ENCODE results near the gene KCNAB1.
"Not testable (repeated sequence)": the region's sequence is repeated elsewhere in the genome, so short reads cannot be mapped to it uniquely, and the experiment has no call there.

The KCNAB1 gene

DNA sequence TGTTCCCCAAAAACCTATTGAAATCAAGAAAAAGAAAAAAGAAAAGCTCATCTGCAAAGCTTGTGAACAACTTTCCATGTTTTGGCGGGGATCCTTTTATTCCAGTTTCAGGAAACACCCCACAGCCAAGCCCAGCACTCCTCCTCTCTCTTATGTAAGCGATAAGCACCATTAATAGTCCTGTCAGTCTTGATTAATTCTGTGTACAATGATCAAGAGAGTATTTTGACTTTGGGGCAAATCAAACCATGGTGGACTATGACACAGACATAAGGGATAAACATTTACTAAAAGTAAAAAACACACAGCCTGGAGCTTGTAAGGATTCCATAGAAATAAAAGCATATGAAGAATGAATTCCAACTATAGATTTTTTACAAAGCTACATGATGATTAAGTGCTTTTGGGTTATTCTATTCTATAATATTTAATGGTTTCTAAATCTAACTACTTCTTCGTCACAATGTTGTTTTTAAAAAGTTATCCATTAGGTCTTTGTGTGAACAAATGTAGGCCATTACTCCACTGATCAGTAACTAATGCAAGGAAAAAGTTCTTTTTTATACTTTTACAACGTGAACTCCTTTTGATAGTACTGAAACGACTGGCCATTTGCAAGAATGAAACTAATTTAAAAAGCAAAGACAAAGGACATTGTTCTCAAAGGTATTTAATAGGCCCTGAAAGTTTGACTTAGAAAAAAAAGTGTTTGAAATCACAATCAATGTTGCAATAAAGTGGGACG is 106.5 kb downstream of the KCNAB1 start:
- DNase-seq = no peak

DNA sequence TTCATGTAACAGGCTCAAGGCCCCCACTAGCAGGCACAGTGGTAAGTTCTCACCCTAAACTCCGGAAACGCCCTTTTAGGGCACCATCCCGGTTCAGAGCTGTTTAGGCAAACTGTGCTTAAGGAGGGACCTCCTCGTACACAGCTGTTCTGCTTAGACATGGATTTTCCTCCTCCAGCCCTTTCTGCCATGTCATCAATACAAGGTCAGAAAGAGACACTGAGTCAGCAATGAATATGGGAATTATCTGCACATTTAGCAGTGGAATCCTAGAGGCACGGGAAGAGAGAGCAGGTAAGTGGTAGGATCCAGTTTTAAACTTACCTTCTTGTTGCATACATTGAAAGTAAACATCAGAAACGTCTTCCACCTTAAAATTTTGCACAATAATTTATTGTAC is 107.3 kb downstream of the KCNAB1 start:
- DNase-seq = no peak

DNA sequence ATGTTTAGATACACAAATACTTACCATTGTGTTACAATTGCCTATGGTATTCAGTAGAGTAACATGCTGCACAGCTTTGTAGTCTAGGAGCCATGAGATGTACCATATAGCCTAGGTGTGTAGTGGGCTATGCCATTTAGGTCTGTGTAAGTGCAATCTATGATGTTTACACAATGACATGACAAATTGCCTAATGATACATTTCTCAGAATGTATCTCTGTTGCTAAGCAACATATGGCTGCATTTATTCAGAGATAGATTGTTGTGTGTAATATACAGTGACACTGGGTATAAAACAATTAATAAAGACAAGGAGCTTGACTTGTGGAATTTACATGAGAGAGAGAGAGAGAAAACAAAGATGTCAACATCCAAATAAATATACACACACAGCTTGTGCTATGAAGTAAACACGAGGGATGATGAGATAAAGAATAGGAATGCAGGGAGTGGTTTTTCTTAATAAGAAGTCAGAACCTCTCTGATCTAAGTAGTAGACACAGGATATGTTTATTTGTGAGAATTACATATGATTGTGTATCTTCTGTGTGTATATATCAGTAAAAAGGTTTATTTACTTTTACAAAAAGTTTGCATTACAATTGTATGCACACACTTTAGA is 110.0 kb downstream of the KCNAB1 start:
- no peak for DNase-seq

DNA sequence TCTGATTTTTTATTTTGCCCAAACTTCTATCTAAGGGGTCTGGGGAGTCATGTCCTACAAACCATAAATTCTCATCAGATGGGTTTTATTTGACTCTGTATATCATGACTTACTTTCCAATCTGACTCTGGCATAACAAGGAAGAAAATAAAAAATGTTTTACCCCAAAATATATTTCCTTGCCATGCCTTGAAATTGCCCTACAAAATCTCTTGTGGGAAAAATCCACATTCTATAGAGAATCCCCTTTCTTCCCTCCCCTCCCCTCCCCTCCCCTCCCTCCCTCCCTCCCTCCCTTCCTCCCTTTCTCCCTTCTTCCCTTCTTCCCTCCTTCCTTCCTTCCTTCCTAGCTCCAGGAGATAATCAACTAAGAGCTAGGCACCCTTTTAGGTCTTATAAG is 110.8 kb downstream of the KCNAB1 start:
- DNase-seq = not testable (repeated sequence)

DNA sequence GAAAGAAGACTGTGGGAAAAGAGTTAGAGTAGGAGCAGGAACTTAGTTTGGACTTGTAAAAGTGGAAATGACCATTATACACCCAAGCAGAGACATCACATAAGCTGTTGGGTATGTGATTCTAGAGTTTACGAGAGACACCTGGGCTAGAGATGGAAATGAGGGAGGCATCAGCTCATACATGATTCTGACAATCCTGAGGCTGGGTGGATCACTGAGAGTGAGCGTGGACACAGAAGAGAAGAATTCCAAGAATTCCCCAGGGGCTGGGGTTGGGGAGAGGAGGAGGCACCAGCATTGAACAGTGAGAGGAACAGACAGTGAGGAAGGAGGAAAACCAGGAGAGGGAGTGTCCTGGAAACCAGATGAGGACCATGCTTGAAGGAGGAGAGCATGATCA is 113.5 kb downstream of the KCNAB1 start:
- no peak for DNase-seq

DNA sequence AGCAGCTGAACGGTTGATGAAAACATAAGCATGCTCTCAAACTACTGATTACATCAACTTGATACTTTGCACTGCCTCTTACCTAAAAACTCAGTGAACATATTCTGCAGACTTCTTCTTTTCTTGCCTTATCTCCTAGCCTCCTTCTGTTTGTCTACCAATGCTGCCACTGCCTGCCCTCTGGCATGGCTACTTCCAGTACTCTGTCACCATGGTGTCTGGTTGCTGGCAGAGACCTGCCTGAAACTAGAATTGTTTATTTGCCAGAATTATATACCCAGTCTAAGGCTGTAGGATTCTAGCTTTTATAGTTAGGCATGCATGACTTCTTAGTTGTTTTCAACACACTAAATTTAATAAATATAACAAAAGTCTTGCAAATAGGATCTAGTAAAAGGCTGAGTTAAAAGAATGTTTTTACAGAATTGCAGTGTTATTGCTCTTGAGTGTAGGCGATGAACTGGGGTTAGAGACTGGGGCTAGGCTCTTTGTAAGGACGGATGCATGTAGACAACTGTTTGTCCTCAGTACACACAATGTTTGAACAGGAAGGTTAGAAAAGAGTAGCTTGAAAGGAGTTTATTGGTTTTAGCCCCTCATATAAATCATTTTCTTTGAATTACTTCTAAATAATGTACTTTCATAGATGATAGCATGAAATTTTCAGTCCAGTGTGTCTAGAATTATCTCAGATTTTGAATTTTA is 116.3 kb downstream of the KCNAB1 start:
- DNase-seq = no peak

DNA sequence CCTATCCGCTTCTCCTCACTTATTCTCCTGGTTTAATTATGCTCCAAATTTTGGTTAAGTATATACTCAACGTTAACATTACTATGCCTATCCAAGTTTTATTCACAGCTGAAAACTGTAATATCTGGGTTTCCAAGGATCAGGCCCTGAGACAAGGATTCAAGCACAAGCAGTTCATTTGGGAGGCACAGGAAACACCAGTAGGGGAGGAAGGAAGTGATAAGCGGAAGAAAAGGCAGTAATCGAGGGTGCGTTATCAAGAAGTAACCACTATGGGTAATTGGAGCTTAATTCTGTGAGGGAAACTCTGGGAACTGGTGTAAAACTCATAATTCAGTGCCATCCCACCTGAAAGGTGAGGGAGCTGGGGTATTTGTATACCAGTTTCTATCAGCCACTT is 120.3 kb downstream of the KCNAB1 start:
- no peak for DNase-seq

DNA sequence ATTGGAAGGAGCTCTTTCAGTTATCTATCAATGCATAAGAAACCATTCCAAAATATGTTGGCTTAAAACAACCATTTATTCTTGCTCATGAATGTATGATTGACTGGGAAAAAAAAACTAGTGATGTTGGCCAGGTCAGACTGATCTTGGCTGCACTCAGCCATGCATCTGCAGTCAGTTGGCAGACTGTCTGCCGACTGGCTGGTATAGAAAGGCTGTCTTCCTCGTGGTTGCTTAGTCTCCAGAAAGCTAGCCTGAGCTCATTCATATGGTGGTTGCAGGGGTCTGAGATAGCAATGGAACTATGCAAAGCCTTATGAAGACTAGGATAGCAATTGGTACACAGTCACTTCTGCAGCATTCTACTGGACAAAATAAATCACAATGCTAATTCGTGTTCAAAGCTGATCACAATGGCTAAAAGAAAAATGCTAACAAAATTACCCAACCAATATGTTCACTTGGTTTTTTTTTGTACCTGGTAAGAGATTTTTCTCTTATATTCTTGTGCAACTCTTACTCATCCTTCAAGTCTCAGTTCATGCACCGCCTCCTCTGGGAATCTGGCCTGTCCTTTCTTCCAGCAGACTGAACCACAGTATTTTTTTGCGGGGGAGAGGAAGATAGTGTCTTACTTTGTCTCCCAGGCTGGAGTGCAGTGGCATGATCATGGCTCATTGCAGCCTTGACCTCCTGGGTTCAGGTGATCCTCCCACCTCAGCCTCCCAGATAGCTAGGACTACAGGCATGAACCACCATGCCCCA is 126.8 kb downstream of the KCNAB1 start:
- no peak for DNase-seq

DNA sequence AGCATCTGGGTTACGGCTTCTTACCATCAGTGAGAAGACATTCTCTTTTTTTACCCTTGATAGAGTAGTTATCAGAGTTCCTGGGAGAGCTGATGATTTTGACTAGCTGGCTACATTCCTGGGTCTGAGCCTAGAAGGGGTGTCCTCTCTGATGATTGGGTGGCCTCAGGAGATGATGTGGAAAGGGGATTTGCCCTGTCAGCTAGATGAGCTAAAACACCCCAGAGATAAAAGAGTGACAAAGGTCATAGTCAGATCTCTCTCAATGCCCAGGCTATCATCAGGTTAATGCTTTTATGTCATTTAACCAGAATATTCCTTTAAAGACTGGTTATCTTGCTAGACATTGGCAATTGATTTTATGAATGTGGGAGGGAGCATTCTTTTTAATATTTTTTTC is 130.2 kb downstream of the KCNAB1 start:
- no peak for DNase-seq

DNA sequence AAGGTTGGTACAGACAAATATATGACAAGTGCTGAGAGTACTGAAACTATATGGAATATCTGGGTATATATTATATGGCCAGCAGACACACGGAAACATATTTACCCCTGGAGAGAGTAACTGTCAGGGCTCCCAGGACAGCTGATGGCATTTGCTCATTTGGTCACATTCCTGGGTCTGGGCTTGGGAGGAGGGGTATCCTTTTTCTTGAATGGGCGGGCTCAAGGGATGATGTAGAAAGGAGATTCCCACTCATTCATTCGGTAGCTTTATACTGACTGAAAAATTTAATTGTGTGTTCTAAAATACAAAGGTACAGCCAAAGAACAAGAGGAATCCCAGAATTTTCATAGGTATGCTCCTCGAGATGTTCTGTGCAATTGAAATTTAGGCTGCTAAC is 131.0 kb downstream of the KCNAB1 start:
- DNase-seq = no peak

DNA sequence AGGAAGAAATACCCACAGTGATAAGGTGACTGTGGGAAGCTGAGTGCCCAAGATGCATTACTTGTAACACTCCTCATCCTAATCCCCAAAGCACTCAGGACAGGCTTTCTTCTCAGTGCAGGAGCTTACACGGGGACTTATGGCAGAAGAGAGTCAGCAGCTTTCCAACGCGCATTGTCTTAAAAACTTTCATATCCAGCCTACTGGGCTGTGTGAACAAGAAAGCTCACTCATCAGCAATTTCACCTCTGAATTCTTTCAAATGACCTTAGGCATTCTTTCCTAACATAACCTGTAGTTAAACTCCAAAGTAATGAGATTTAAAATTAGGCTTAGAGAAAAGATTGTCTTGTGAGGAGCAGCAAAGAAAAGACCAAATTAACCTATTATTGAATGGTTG is 132.3 kb downstream of the KCNAB1 start:
- no peak for DNase-seq

DNA sequence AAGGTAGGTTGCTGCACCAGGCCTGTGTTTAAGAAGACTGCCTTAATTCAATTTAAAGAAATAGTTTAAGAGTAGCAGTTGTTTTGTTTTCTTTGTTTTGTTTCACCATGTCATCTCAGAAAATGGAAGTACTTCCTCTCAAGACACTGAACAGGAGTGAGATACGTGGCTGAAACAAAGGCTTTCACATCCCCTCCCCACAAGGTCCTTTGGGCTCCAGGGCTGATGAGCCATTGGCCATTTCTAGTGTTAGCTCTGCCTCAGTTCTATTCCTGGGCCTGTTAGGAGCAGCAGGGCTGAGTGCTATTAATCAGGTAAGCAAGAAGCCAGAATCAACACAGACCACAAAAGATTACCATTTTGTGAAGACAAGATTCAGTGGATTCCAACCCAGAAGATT is 132.8 kb downstream of the KCNAB1 start:
- DNase-seq = no peak

DNA sequence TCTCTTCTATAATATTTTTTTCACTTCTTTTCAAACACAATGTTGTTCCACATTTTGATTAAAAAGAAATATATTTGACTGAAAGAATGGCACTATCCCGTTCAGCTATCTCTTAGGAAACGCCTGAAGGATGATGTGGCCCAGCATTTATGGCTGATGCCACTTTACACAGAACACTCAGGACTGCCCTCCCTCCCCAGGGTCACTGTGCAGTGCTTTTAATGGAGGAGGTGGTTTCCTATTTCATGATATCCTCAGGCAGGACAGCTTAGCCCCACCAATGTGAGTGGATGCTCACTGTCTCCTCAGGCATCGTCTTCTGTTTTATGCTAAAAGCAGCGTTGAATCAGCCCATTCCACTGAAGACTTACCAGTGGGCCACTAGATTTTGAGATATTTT is 135.9 kb downstream of the KCNAB1 start:
- DNase-seq = no peak

DNA sequence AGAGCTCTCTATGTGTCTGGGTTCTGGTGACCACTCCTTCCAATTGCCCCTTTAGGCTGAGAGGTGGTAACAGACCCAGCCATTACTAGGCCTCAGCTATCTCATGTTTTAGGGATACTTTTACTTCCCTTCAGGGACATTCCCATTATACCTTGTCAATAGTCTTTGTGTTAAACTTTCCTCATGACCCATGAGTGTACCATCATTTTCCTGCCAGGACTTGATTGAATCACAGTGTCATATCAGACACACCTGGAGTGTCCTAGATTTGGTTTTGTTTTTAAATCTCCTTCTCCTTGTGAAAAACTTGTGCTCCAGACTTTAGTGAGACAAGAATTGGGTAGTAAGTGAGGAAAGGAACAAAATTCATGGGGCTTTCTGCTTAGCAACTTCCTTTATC is 136.6 kb downstream of the KCNAB1 start:
- no peak for DNase-seq

DNA sequence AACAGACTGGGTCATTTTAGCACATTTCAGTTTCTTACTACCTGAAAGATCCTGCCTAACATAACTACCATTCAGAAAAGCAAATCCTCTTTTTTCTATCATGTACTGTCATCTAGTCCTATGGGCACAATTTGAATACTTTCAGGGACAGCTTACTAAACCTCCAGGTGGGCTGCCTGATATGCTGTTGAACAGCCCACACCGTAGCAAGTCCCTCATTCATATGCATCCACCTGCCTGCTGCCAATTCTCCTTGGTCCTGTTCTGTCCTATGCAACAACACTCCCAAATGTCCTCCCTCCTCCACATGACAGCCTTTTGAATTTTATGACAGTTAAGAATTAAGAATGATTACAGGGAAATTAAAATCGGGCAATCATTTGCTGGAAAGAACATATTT is 137.9 kb downstream of the KCNAB1 start:
- no peak for DNase-seq

DNA sequence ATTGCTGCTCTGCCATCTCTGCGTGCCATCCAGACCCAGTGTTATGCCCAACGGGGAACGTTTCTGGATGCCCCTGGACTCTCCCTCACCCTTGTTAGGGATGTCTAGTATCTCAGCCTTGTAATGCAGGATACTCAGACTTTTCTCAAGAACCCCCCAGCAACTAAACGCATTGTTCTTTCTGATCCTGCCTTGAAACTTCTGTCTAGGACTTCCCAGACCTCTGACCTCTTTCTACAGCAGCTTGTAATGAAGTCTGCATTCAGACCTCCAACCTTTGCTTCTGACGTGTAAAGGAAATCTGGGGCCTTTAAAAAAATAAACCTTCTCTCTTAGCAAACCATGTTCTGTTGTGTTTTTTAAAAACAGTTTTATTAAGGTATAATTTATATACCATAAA is 139.5 kb downstream of the KCNAB1 start:
- no peak for DNase-seq

DNA sequence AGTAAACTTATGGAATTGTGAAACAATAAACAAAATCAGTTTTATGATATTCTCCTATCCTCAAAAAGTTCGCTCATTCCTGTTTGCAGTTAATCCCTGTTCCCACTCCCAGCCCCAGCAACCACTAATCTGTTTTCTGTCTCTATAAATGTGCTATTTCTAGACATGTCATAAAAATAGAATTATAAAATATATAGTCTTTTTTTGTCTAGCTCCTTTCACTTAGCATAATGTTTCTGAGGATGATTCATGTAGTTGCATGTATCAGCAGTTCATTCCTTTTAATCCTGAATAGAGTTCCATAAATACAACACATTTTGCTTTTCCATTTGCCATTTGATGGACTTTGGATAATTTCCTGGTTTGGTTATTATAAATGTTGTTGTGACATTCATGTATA is 140.0 kb downstream of the KCNAB1 start:
- no peak for DNase-seq

DNA sequence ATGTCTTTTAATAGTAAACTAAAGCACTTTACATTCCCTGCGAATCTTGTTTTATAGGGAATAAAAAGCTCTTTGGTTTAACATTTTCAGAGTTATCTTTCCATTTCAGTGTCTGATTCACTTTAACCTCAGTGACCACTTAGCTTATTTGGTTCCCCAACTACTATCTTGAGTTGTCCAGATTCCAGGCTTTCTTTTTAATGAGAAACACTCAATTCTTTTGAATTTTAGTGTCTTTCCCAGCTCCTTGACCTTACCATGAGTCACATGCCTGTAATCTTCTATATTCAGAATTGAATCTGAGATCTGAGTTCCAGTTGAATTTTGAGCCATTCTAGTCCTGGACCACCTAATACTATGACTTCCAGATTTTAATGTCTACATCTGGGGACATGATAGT is 144.4 kb downstream of the KCNAB1 start:
- DNase-seq = no peak

DNA sequence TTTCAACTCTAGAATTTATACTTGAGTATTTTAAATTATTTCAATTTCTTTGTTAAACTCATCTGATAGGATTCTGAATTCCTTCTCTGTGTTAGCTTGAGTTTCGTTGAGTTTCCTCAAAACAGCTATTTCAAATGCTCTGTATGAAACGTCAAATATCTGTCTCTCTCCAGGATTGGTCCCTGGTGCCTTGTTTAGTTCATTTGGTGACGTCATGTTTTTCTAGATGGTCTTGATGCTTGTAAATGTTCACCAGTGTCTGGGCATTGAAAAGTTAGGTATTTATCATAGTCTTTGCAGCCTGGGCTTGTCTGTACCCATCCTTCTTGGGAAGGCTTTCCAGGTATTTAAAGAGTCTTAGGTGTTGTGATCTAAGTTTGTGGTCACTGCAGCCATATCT is 151.1 kb downstream of the KCNAB1 start:
- no peak for DNase-seq

DNA sequence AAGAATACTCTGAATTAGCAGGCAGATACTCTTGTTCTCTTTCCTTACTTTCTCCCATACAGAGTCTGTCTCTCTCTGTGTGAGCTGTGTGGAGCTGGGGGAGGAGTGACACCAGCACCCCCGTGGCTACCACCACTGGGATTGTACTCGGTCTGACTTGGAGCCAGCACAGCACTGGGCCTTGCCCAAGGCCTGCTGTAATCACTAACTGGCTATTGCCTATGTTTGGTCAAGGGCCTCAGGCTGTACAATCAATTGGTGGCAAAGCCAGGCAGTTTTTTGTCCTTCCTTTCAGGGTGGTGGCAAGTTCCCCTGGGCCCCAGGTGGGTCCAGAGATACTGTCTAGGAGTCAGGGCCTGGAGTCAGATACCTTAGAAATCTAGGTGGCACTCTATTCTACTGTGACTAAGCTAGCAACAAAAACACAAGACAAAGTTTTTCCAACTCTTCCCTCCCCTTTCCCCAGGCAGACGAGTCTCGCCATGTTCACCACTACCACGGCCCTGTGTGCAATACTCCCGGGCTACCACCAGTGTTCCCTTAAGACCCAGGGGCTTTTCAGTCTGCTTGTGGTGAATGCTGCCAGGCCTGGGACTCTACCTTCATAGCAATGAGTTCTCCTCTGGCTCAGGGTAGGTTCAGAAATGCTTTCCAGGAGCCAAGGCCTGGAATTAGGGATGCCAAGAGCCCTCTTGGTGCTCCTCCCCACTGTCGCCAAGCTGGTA is 151.8 kb downstream of the KCNAB1 start:
- DNase-seq = no peak

DNA sequence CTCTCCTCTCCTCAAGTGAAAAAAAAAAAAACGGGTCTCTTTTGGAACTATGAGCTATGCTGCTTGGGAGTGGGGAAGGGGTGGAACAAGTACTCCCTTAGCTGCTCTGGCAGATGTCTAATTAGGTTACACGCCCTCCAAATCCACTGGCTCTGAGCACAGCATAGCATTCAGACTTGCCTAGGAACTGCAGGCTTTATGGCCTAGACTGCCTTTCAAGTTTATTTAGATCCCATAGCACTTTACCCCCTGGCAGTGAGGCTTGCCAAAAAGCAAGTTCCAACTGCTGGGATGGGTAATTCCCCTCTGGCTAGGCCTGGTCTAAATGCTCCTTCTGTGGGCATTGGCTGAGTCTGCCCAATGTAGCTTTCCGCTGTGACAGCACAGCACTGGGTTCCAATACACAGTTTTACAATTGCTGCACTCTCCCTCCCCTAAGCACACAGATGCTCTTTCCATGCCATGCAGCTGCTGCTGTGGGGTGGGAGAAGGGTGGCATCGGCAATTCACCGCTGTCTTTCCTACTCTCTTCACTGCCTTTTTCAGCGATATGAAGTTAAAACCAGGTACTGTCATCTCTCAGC is 152.8 kb downstream of the KCNAB1 start:
- DNase-seq = no peak

DNA sequence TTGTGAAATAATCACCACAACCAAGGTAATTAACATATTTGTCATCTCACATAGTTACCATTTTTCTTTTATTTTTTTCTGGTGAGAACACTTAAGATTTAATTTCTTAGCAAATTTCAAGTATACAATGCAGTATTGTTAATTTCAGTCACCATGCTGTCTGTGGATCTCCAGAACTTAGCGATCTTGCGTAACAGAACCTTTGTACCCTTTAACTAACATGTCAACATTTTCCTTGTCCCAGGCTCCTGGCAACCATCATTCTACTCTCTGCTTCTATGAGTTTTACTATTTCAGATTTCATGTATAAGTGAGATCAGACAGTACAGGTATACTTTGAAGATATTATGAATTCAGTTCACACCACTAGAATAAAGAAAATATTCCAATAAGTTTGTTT is 154.4 kb downstream of the KCNAB1 start:
- no peak for DNase-seq

DNA sequence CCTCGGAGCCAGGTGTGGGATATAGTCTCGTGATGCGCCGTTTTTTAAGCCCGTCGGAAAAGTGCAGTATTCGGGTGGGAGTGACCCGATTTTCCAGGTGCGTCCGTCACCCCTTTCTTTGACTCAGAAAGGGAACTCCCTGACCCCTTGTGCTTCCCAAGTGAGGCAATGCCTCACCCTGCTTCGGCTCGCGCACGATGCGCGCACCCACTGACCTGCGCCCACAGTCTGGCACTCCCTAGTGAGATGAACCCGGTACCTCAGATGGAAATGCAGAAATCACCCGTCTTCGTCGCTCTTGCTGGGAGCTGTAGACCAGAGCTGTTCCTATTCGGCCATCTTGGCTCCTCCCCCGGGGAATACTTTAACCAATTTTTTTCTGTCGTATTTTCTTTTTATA is 164.3 kb downstream of the KCNAB1 start:
- not testable (repeated sequence) for DNase-seq

Measured in stimulated activated CD4-positive, alpha-beta T cell treated with anti-CD3 and anti-CD28 coated beads, Interleukin-12 subunit alpha, Interleukin-12 subunit beta, amount 100 ng/mL, for 4 hours (primary cell).